NCI-H1048 (cell line): Measurements from ENCODE around the gene SYT6.

Experiments
- DNase-seq: peaks from one replicate; lab custom pipeline; 2025; lab: John Stamatoyannopoulos, UW

The SYT6 gene

GRCh38 chr1:114117654-114118053 is 36.0 kb downstream of the SYT6 start:
- no peak for DNase-seq

GRCh38 chr1:114116086-114116485 is 37.6 kb downstream of the SYT6 start:
- DNase-seq: no peak

DNA sequence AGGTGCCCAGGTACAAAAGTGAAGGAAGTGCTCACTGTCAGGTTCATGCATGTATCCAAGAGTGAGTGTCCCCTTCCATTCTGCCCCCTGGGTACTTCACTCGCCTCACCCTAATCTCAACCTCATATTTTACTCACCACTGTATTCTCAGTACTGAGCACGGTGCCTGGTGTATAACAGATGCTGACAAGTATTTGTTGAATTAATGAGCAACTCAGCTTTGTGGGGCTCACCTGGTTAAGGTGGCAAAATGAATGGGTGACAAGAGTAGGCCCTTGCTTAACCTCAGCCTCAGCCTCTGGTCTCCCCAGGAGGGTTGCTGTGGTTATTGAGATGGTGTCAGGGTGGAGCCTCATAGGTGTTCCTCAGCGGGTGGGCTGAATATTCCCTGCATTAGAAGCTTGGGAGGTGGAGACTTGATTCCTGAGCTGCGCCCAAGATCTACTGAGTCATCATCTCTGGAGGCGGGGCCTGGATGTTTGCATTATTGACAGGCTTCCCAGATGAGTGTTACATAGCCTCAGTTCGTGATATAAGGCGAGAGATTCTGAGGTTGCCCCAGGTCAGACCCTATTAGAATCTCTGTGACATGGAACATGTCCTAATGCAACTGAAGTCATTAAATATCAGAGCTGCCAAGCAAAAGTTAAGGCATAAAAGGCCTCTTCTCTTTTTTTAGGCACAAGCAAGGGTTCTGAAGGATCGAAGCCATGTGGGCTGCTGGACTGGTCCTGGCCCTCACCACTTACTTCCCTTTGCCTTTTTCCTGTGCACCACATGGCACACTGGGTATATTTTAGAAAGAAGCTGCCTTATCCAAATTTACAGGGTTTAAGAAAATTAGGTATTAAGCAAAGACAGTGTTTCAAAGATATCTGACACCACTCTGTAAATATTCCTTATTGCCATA is 39.2 kb downstream of the SYT6 start:
- DNase-seq: no peak

- DNase-seq: no peak
Observed at GRCh38 chr1:114113411-114114184, 40.1 kb downstream of the SYT6 start.

- no peak for DNase-seq
Observed at GRCh38 chr1:114112775-114113174, 40.9 kb downstream of the SYT6 start.

DNA sequence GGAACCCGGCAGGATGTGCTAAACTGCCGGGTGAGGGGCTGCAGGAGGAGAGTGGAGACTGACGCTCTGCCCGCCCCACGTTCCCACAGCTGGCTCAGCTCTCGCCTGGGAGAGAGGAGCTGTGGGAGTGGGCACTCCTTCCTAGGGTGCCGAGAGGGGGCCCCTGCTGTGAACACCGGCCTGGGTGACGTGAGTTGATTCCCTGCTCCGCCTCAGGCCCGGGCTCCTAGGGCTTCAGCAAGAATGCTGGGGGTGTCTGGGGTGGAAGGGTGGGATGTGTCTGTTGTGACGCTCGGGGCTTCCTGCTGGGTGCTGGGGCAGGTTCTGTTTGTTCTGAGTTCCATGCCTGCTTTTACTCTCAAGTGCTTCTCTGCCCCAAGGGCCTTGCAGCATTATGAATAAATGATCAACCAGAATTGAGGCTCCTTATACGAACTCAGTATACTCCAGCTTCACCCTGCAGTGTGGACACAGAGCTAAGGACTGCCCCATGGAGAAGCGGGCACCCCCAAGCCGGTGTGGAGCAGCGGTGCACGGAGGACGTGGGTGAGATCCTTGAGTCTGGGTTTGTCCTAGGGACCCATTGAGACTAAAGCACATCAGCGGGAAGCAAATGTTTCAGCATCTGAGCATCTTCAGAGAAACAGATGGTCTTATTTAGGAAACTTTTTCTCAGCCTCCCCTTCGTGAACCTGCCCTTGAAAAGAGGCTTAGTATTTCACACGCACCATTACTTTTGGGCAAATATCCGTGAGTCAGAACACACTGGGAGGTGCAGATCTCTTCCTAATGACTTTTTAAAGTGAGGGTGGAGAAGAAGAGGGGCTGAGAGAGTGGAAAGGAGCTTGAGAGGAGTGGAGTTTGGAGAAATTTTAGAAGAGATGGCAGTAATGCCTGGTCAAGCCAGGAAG is 41.7 kb downstream of the SYT6 start:
- DNase-seq: no peak

- DNase-seq: no peak
Observed at GRCh38 chr1:114109981-114110380, 43.7 kb downstream of the SYT6 start.

- DNase-seq: no peak
Observed at GRCh38 chr1:114108751-114109255, 44.9 kb downstream of the SYT6 start.

DNA sequence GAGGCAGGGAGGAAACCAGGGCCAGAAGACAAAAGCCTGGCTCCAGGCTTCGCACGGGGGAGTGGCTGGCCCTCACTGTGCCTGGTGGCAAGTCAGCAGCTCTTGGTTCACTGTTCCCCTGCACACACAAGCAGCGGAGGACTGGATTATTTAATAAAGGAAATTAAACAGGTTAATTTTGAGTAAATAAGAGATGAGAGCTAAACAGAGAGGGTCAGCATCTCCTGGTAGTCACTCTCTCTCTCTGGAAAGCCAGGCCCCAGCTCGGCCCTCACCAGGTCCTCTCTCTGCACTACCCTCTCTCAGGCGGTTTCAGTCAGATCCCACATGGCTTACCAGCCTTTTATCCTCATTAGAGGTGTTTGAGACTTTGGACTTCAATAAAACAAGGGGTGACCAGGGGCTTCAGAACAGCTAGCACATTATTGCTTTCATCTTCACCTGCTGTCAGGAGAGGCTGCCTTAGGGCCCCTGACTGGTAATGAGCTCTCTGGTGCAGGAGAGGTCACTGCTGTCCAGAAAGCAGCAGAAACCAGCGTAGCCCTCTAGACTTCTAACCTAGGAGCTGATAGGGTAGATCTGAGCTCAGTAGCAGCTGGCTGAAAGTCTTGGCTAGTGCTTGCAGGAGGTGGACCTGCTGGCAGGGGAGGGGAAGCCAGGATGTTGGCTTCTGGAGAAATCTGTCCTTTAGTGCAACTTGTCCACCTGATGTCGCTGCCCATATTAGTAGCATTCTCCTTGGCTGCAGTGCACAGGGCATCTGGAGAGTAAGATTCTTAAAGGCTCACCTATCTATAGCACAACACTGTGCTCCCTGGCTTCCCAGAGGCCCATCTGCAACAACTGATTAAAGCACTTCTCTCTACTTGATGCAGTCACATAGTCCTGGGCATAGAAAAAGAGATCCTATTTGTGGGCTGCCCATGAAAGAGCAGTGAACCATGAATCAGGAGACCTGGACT is 45.9 kb downstream of the SYT6 start:
- DNase-seq: no peak

- DNase-seq: no peak
Observed at GRCh38 chr1:114105421-114105979, 48.2 kb downstream of the SYT6 start.

GRCh38 chr1:114104949-114105348 is 48.7 kb downstream of the SYT6 start:
- DNase-seq: no peak

GRCh38 chr1:114103992-114104391 is 49.7 kb downstream of the SYT6 start:
- DNase-seq: no peak

- no peak for DNase-seq
Observed at GRCh38 chr1:114102136-114102535, 51.5 kb downstream of the SYT6 start.

DNA sequence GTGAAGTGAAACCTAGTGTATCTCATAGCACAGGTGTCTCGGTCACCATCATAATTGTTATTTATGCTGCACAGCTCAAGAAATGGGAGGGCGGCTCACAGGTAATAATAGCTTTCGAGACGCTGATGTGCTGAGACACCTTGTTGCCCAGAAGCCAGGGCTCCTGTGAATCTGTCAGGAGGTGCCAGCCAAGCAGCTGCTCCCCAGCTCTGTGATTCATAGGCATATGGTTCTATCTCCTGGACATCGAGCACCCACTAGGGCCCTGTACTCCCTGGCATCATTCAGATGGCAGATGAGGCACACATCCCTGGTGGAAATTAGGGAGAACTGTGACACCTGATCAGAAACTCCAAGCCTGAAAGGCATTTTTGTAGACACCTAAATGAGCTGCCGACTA is 53.5 kb downstream of the SYT6 start:
- no peak for DNase-seq

GRCh38 chr1:114099268-114099667 is 54.4 kb downstream of the SYT6 start:
- no peak for DNase-seq

- no peak for DNase-seq
Observed at GRCh38 chr1:114097109-114097508, 56.6 kb downstream of the SYT6 start.

DNA sequence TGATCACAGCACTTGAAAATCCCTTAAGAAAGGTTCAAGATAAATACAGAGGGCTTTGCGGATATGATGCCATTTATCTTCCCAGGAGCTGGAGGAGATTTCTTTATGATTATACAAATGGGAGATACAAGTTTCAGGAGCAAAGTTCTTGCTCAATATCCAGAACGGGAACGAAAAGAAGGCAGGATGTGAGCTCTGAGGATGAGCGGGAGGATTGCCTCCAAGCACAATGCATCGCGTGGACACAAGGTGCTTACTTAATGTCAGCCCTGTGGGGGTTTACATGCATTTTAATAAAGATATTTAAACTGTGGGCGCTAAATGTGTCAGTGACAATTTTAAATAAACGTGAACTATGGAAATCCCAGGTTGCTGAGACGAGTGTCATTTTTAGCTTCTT is 59.0 kb downstream of the SYT6 start:
- no peak for DNase-seq

DNA sequence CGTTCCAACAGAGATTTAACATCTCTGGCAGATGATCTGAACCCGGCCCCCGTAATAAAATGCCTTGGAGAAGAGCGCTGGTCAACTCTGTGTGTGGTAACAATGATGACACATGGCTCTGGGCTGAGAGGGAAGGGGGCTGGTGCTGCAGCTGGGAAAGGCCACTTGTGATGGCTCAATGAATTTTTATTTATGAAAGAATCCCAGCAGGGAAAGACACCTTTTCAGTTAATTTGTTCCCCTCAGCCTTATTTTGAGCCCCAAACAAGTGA is 59.4 kb downstream of the SYT6 start:
- DNase-seq: no peak

DNA sequence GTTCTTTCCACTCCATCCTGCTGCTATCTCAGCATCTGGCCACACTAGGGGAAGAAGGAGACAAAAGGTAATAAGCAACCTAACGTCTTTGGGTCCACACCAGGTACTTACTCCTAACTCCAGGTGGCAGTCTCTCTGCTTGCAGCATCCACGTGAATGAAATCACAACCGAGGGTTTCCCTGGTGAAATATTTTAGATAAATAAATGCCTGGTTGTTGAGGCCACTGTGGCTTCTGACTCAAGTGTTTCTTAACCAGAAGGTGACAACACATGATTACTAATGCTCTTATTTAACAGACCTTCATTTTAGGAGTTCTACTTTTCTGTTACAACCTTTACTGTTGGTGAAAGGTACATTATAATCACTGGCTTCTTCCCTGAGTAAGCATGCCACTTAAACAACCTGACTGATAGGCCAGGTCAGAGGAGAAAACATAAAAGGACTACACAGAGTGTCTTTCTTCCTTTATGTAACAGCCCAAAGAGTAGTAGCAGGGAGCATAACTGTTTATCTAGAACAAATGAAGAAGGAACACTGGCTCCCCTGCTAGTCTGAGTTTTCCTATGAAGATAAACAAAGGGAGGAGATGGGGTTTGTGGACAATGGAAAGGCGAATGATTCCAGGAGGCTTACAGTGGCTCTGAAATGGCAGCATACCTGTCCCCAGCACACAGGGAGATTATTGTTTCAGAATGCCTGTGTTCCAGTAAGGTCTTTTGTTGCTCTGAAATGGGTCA is 59.9 kb downstream of the SYT6 start:
- no peak for DNase-seq
